ENCODE data around the gene GPR150.
A peak's percentile ranks its signal among the peaks of the same experiment; 100 is the strongest.

The GPR150 gene

DNA sequence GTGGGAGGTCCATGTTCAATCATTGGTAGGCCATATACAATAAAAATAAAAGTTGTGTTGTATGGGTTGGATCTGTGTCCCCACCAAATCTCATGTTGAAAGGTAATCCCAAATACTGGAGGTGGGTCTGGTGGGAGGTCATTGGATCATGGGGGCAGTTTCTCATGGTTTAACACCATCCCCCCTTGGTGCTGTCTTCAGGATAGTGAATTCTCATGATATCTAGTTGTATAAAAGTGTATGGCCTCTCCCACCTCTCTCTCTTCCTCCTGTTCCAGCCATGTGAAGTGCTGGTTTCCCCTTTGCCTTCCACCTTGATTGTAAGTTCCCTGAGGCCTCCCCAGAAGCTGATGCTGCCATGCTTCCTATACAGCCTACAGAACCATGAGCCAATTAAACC, 47.8 kb downstream of the GPR150 start:
- TF ChIP-seq, protein P1, sequence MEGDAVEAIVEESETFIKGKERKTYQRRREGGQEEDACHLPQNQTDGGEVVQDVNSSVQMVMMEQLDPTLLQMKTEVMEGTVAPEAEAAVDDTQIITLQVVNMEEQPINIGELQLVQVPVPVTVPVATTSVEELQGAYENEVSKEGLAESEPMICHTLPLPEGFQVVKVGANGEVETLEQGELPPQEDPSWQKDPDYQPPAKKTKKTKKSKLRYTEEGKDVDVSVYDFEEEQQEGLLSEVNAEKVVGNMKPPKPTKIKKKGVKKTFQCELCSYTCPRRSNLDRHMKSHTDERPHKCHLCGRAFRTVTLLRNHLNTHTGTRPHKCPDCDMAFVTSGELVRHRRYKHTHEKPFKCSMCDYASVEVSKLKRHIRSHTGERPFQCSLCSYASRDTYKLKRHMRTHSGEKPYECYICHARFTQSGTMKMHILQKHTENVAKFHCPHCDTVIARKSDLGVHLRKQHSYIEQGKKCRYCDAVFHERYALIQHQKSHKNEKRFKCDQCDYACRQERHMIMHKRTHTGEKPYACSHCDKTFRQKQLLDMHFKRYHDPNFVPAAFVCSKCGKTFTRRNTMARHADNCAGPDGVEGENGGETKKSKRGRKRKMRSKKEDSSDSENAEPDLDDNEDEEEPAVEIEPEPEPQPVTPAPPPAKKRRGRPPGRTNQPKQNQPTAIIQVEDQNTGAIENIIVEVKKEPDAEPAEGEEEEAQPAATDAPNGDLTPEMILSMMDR (IDR thresholded peaks at IDR 0.05; ENCODE audit: low read depth, low read length): no peak
- DNase-seq (ENCODE audit: extremely low read depth, low read depth): no peak

DNA sequence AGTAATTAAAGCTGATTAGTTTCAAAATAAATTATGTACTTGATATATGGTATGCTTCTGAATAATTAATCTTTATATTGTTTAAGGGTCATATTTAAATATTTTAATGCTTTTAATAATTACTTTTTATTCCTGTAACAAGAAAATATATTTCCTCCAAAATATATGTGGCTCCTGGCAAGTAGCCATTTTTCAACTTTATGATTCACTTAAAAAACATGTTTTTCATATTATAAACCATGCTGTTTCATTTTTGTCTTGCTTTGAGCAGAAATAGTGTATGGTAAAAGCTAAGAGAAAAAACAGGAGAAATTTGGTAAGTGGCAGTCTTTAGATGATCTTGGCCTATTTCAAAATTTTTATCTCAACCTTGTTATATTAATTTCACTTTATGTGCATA, 48.3 kb downstream of the GPR150 start:
- TF ChIP-seq, protein P1 (IDR thresholded peaks at IDR 0.05; ENCODE audit: low read depth, low read length): no peak
- DNase-seq (ENCODE audit: extremely low read depth, low read depth): no peak

DNA sequence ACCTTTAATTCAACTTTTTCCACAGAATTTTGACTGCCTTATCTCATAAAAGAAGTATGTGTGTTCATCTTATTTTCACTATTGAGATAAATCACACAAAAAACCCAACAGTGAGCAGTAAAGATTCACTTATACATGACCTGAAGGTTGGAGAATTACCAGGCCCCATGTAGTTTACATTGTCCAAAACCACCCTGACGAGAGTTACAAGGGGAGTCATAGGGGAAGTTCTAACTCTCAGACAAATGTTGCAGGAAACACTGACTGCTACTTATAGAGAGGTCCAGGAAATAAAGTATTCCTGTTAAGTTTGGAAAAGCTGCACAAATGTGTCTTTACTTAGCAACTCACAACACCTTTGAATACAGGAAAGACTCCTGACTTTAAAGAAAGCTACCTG, 48.8 kb downstream of the GPR150 start:
- TF ChIP-seq, protein P1 (IDR thresholded peaks at IDR 0.05; ENCODE audit: low read depth, low read length): no peak
- no peak for DNase-seq (ENCODE audit: extremely low read depth, low read depth)

DNA sequence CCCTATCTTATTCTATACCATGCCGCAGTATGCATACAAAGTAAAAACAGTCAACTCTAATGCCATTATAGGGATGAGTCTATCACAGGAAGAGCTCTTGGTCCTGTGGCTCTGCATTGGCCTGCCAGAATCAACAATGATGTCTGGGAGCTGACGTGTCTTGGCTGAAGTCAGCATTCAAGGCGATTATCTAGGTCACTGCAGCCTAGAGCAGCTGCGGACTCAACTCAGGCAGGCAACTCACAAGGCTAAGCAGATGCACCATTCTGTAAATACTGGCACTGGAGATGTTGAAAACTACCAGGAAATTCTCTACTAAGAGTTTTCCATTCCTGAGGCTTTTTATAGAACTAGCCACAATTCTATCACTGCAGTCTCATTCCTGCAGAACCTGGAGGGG, 49.7 kb downstream of the GPR150 start:
- peak; percentile 77 for DNase-seq (ENCODE audit: extremely low read depth, low read depth)
- TF ChIP-seq, protein P1 (IDR thresholded peaks at IDR 0.05; ENCODE audit: low read depth, low read length): no peak

DNA sequence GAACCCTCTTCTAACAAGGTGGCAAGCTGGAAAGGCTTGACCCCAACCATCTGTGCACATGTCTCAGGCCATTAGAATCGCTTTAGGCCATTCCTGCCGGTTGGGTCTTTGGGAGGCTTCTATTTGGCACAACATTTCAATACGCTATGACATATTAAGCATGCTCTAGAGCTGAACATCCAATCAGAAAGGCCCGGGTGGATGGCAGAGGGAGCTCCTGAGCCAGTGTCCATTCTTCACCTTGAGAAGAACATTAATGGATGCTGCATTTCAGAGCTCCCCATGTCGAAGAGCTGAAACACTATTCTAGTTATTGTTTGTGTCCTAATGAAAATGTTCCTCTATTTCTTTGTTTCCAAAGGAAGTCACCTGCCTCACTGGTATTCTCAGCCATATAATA, 50.1 kb downstream of the GPR150 start:
- TF ChIP-seq, protein P1 (IDR thresholded peaks at IDR 0.05; ENCODE audit: low read depth, low read length): no peak
- no peak for DNase-seq (ENCODE audit: extremely low read depth, low read depth)

DNA sequence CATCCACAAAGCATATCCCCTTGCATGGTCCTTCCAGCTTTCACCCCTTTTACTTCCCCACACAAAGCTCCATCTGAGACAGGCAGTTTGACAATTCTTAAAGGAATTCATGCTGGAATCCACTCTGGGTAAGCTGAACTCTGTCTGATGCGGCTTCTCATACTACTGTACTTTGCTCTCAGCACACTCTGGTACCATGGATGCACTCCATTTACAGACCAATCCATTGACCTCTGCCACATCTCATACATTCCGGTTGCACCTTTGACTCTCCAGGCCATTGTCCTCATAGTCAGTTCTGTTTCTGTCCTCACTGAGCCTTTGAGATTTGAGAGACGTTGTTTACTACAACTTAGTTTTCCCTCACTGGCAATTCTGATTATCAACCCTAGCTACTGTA, 50.7 kb downstream of the GPR150 start:
- no peak for DNase-seq (ENCODE audit: extremely low read depth, low read depth)
- TF ChIP-seq, protein P1 (IDR thresholded peaks at IDR 0.05; ENCODE audit: low read depth, low read length): no peak

All from AG09319 (cell line).